DMS79 (cell line): ENCODE data around the gene EFHC1.

Experiments
- DNase-seq: peaks from one replicate; lab custom pipeline; 2025; lab: John Stamatoyannopoulos, UW

EFHC1 gene

GRCh38 chr6:52503323-52503747 lies 83.2 kb downstream of the EFHC1 start:
- DNase-seq = peak; percentile 69

DNA sequence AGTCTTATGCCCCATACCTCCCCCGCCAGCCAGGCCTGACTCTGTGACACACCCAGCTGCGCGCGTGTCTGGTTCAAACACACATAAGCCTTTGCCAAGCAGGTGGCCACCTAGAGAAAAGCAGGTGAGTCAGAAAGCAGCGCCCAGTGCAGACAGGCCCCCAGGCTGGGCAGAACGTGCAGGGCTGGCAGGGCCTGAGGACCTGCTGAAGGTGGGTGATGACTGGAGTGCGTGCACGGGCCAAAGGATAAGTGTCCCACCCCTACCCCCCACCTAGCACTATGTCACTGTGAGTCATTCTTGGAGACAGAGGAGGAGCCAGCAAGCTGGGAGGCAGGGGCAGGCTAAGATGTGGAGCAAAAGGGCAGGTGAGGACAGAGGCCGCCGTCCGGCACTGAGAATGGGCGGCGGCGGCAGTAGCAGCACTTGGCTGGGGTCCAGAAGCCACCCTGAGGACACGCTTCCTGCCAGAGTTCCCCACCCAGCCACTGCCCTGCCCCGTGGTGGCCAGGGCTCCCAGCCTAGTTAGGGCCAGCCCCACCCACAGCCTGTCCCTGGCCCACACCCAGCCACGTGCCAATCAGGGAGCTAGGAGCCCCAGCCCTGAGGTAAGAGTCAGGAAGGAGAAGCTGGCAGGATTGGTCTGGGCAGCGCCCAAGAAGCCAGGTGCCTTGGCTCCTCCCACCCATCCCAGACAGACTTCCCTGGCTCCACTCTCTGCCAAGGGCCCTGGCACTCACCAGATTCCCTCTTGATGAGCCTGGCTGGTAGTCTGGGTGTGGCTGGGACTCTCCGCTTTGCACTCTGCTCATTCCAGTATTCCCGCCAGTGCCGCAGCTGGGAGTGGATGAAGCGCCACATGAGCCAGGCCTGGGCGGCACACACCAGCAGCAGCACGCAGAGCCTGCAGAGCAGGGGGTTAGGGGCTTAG lies 84.0 kb downstream of the EFHC1 start:
- peak; percentile 99 for DNase-seq

- no peak for DNase-seq
Observed at GRCh38 chr6:52504782-52505136, 84.6 kb downstream of the EFHC1 start.

DNA sequence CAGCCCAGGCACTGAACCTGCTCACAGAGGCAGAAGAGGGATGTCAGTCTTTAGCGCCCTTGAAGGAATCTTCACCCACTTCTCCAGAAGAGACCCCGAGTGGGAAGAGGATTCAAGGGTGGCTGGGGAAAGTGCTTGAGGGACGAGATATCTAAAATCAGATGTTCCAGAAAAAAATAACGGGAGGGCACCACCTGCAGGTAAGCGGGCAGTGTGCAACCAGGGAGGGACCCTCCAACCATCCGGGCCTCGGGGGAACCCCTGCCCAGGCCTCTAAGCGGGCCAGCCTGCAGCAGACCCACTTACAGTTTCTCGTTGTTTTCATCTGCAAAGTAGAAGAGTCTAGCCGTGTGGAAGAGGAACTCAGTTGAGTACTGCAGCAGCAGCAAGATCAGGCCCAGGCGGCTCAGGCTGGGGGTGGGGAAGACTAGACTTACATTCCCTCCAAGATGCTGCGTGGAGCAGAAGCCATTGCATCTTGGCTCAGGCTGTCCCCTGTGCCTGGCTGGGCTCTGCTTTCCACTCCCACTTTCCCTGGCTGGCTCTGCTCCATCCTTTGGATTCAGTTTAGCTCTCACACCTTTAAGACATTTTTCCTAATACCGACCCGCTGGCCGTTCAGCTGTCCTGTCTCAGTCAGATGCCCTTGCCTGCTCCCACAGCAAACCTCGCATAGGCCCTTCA lies 85.7 kb downstream of the EFHC1 start:
- DNase-seq = peak; percentile 73

DNA sequence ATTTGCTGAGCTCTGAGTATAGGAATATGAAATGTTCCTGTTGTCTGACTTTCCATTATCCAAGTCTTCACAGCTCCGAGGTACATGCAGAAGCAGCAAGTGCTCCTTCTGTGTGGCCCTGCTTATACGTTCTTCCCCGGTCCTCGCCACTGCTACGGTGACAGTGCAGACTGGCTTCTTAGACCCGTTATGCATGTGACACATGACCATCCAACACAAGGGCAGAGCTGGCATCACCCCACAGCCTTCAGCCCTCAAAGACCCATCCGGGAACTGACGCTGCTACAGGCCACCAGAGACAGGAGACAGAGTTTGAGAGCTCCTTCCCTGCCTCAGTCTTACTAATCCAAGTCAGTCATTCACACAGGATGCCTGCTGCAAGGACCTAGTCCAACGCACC lies 86.3 kb downstream of the EFHC1 start:
- DNase-seq = no peak

GRCh38 chr6:52507557-52508260 lies 87.6 kb downstream of the EFHC1 start:
- DNase-seq = no peak

DNA sequence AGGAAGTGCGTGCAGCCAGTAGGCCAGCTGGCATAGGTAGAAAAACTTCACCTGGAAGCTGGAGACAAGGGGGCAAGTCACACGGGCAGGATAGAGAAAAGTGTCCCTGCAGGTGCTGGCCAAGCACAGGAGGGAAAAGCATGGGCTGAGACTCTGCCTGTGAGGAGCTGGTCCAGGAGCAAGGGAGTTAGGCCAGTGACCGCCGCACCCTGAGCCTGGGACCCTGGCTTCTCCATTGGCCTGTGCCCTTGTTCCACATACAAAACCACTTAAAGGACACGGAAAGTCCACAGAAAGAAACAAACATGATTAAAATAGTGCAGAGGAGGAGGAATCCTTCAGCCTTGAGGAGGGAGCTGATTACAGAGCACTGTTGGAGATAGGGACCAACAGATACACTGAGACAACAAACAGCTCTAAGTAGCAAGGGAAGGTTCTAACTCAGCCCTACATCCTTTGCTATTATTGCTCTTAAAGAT lies 88.2 kb downstream of the EFHC1 start:
- DNase-seq = no peak

DNA sequence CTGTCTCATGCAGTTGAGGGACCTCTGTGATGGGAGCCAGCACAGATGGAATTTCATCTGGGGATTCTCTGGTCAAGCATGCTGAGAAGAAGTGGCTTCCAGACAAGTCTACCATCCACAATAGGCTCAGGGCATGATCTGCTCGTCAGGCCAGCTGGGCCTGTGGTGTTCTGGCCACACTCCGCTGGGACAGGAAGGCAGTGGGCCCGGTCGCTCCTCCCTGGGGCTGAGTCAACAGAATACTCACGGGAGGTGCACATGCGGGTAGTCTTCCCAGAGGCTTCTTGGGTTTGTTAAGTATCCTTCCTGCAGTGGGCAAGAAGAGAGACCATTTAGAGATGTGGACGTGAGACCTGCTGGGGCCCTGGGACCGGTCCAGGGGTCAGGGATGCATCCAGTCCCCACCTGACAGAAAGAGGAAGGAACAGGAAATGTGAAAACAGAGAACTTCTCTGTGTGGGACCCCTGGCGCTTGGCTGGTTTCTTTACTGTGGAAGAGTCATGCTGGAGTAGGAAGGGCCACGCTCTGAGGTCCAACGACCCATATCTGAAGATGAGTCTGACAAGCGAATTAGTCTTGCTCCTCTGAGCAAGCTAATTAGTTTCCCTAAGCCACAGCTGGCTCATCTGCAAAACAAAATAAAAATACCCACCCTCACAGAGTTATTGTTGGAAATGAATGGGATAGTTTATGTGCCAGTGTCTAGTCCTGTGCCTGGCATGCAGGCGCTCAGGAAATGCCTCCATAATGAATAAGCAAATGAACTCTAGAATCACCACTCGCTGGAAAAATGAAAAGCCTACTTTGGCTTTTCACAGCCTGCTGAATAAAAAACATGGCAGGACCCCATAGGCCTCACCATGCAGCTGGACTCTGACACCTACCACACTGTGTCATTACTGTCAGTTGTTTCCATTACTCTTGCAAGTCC lies 89.4 kb downstream of the EFHC1 start:
- DNase-seq = no peak

DNA sequence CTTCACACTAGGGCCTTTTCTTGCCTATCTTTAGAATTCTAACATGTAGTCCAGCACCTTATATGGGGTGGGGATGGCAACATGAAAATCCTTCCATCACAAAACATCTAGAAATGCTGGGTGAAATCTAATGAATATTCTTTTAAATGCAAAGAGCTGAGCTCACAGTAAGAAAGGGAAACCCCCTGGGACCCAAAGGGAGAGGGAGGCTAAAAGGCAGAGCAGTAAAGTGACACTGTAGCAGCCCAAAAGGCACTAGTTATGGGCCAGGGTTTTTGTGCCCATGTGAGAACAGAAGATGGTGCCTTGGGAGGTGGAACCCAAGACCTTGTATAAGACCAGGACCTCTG lies 90.0 kb downstream of the EFHC1 start:
- no peak for DNase-seq

GRCh38 chr6:52511163-52511562 lies 91.0 kb downstream of the EFHC1 start:
- DNase-seq = no peak

GRCh38 chr6:52511572-52512151 lies 91.5 kb downstream of the EFHC1 start:
- no peak for DNase-seq

GRCh38 chr6:52512199-52512598 lies 92.1 kb downstream of the EFHC1 start:
- no peak for DNase-seq

- no peak for DNase-seq
Observed at GRCh38 chr6:52513464-52513863, 93.3 kb downstream of the EFHC1 start.

GRCh38 chr6:52513896-52514295 lies 93.8 kb downstream of the EFHC1 start:
- no peak for DNase-seq

- no peak for DNase-seq
Observed at GRCh38 chr6:52514514-52514913, 94.4 kb downstream of the EFHC1 start.

- no peak for DNase-seq
Observed at GRCh38 chr6:52515219-52515960, 95.2 kb downstream of the EFHC1 start.

- DNase-seq = no peak
Observed at GRCh38 chr6:52516269-52516668, 96.1 kb downstream of the EFHC1 start.

DNA sequence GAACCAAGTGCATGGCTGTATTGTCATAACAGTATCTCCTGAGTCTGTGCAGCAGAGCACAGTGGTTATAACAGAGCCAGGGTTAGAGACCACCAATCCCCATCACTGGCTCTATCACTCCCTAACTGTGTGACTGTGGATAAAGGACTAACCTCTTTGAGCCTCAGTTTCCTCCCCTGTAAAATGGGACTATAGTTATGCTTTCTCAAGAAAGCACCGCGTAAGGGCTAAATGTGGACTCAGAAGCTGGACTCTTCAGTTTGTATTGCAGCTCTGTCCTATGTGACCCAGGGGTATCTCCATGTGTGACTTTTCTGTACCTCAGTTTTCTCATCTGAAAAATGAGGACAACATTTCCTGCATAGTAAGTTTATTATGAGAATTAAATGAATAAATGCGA lies 96.8 kb downstream of the EFHC1 start:
- DNase-seq = no peak

- no peak for DNase-seq
Observed at GRCh38 chr6:52517502-52518278, 97.5 kb downstream of the EFHC1 start.
